Adrenal gland (tissue), 5 donors: Measurements from ENCODE around the gene DNAJC6.

ENCODE experiments used
- POLR2A ChIP-seq, 2 donors: fragments of 450-650 bp; IDR thresholded peaks; one replicate each; pipeline ENCODE4 v1.6.1; 2017; ENCODE audit warnings: antibody characterized with exemption in 2 of 2, mild to moderate bottlenecking in 2 of 2, moderate library complexity in 1 of 2
- TF ChIP-seq, protein P1 (sequence below), 6 experiments: fragments of 450-650 bp in 4 of 6; fragments of 200-600 bp in 2 of 6; sonication (generic) in 1 of 6; IDR thresholded peaks; 1 replicate in 5 of 6; 2 replicates in 1 of 6; pipeline versions ENCODE4 v1.5.1 to v1.8.0; 2016 to 2021; ENCODE audit warnings: antibody characterized with exemption in 6 of 6, mild to moderate bottlenecking in 2 of 6, moderate library complexity in 1 of 6
- donor health status: DM: no; HTN: no; CAD: no.

DNA sequence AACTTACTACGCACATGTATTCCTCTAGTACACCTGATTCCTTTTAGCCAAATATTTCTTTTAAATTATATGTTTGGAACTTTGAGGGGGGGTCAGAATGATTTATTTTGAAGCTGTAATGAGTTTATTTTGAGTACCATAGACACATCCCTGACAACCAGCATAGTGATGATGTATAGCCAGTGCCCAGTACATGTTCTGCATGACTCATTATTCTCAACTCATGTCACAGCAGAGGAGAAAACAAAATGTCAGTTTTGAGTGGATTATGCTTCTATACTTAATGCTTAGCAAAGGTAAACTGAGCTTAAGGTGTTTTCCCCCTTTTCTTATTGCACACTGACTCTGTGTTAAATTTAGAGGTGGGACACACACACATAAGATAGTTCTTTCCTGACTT is 88.7 kb downstream of the DNAJC6 start:
- TF ChIP-seq, protein P1, sequence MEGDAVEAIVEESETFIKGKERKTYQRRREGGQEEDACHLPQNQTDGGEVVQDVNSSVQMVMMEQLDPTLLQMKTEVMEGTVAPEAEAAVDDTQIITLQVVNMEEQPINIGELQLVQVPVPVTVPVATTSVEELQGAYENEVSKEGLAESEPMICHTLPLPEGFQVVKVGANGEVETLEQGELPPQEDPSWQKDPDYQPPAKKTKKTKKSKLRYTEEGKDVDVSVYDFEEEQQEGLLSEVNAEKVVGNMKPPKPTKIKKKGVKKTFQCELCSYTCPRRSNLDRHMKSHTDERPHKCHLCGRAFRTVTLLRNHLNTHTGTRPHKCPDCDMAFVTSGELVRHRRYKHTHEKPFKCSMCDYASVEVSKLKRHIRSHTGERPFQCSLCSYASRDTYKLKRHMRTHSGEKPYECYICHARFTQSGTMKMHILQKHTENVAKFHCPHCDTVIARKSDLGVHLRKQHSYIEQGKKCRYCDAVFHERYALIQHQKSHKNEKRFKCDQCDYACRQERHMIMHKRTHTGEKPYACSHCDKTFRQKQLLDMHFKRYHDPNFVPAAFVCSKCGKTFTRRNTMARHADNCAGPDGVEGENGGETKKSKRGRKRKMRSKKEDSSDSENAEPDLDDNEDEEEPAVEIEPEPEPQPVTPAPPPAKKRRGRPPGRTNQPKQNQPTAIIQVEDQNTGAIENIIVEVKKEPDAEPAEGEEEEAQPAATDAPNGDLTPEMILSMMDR (IDR thresholded peaks at IDR 0.05): no peak
- no peak for TF ChIP-seq POLR2A (IDR thresholded peaks at IDR 0.05)
